HG03439 (cell line): ENCODE measurements around the gene SHC2.
"Not testable (repeated sequence)": the region's sequence is repeated elsewhere in the genome, so short reads cannot be mapped to it uniquely, and the experiment has no call there.

ENCODE experiments used
- ATAC-seq: cut with Tn5 transposase; IDR thresholded peaks from one replicate; pipeline ENCODE4 v1.9.1; 2021; ENCODE audit warnings: mild to moderate bottlenecking, moderate library complexity; ENCODE audit not compliant: unreplicated experiment

Gene SHC2

GRCh38 chr19:426725-427445, 33.9 kb downstream of the SHC2 start:
- no peak for ATAC-seq

GRCh38 chr19:425056-425455, 35.8 kb downstream of the SHC2 start:
- no peak for ATAC-seq

- no peak for ATAC-seq
These were observed 36.3 kb downstream of the SHC2 start for GRCh38 chr19:424546-424945.

- ATAC-seq: no peak
These were observed 37.0 kb downstream of the SHC2 start for GRCh38 chr19:423691-424466.

GRCh38 chr19:422917-423226, 38.0 kb downstream of the SHC2 start:
- not testable (repeated sequence) for ATAC-seq

GRCh38 chr19:422213-422916, 38.5 kb downstream of the SHC2 start:
- ATAC-seq: no peak

- ATAC-seq: no peak
These were observed 40.9 kb downstream of the SHC2 start for GRCh38 chr19:419721-420515.

GRCh38 chr19:418761-419671, 41.8 kb downstream of the SHC2 start:
- ATAC-seq: no peak

- no peak for ATAC-seq
These were observed 44.4 kb downstream of the SHC2 start for GRCh38 chr19:416416-416815.

- ATAC-seq: no peak
These were observed 45.5 kb downstream of the SHC2 start for GRCh38 chr19:415292-415691.

GRCh38 chr19:413756-414420, 46.9 kb downstream of the SHC2 start:
- ATAC-seq: no peak

- no peak for ATAC-seq
These were observed 48.2 kb downstream of the SHC2 start for GRCh38 chr19:412356-413355.

GRCh38 chr19:411723-412355, 49.0 kb downstream of the SHC2 start:
- no peak for ATAC-seq

- not testable (repeated sequence) for ATAC-seq
These were observed 49.6 kb downstream of the SHC2 start for GRCh38 chr19:411121-411722.

GRCh38 chr19:410243-410781, 50.5 kb downstream of the SHC2 start:
- no peak for ATAC-seq

- no peak for ATAC-seq
These were observed 51.2 kb downstream of the SHC2 start for GRCh38 chr19:409516-410242.
